Activated naive CD8-positive, alpha-beta T cell treated with anti-CD3 and anti-CD28 coated beads, Interleukin-2, amount 50 U/mL, for 24 hours (primary cell): ENCODE results near the gene U2AF1L4.

Experiments used
- ATAC-seq: fragments of 150-1000 bp; cut with Tn5 transposase; one replicate; pipeline ENCODE4 v1.10.0; 2021
- DNase-seq: peaks from one replicate; pipeline ENCODE4 v3.0.0; 2021
- H3K27ac Mint-ChIP-seq: one replicate; pipeline ENCODE4 v1.8.0; 2021; ENCODE audit warnings: mild to moderate bottlenecking, mixed read lengths
- H3K27me3 Mint-ChIP-seq: one replicate; pipeline ENCODE4 v1.8.0; 2021; ENCODE audit warnings: mixed read lengths
- H3K36me3 Mint-ChIP-seq: one replicate; pipeline ENCODE4 v1.8.0; 2021; ENCODE audit warnings: low read depth, mixed read lengths
- H3K4me1 Mint-ChIP-seq: one replicate; pipeline ENCODE4 v1.8.0; 2021; ENCODE audit warnings: mixed read lengths
- H3K4me3 Mint-ChIP-seq: one replicate; pipeline ENCODE4 v1.8.0; 2021; ENCODE audit warnings: mild to moderate bottlenecking, moderate library complexity, mixed read lengths
- H3K9me3 Mint-ChIP-seq: one replicate; pipeline ENCODE4 v1.8.0; 2021; ENCODE audit warnings: mixed read lengths

U2AF1L4 gene, protein sequence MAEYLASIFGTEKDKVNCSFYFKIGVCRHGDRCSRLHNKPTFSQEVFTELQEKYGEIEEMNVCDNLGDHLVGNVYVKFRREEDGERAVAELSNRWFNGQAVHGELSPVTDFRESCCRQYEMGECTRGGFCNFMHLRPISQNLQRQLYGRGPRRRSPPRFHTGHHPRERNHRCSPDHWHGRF

DNA sequence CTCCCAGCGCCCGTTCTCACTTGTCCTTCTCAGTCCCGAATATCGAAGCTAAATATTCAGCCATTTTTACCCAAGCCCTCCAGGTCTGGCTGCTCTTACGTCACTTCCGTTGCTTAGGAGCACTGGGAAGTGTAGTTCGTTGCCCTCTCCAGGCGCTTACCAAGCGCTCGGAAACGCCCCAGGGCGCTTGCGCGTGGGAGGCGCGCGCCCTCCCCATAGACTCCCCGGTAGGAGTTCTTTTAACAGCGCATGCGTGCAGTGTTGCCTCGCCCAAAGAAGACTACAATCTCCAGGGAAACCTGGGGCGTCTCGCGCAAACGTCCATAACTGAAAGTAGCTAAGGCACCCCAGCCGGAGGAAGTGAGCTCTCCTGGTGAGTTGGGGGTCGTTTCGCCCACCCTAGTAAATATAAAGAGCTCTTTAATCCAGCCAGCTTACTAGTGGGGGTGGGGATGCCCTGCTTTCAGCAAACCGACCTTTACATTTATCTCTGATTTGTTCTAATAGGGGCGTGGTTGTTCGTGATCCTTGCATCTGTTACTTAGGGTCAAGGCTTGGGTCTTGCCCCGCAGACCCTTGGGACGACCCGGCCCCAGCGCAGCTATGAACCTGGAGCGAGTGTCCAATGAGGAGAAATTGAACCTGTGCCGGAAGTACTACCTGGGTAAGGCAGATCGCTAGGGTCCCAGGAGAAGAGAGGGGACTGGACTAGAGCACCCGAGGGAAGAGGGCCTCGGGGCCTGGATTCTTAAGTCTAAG lies at the start of gene U2AF1L4, which contains the start of gene PSENEN:
TSS of gene U2AF1L4 (minus strand) at position 91 of the 759 bp plus-strand sequence. CDS start at position 64, 27 bp downstream.
TSS of gene PSENEN (plus strand) at position 324 of the 759 bp plus-strand sequence. CDS start at position 604, 280 bp downstream.
- H3K27me3 Mint-ChIP-seq = no peaks in the 10 kb centered on the region
- peak within 1 kb of the TSS; percentile 97 for H3K4me3 Mint-ChIP-seq
- H3K36me3 Mint-ChIP-seq = peaks cover 24% of the 10 kb centered on the region
- peak within 1 kb of the TSS; percentile 99 for H3K27ac Mint-ChIP-seq
- peak; percentile 58 for ATAC-seq
- no peaks in the 10 kb centered on the region for H3K9me3 Mint-ChIP-seq
- peaks cover 63% of the 10 kb centered on the region for H3K4me1 Mint-ChIP-seq
- peak; percentile 94 for DNase-seq

DNA sequence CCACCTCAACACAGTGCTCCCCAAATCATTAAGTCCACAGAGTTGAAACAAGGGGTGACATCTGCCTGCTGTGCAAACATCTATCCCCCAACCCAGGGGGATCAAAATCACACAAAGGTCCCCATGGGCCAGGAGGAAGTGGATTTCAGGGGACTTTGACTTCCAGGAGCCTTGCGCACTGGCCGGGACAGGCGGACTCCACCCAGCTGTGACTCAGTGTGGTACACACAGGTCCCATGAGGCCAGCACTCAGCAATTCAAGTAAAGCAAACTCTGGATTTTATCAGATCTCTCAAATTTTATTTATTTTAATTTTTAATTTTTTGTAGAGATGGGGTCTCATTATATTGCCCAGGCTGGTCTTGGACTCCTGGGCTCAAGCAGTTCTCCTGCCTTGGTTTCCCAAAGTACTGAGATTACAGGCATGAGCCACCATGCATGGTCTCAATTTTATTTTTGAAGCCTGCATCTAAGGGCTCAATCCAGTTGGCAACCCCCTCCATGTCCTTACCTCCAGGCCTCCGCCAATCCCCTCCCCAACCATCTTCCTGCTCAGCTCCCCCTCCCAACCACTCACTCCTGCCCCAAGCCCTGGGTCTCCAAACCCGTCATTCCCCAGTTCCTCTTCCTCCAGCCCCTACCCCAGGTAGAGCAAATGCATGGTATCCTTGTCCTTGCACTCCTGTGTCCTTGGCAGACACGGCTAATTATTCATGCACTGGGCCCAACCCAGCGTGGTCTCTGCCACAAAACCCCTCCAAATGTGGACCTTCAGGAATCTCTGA lies 48.4 kb upstream of the U2AF1L4 start:
- ATAC-seq (no peak), DNase-seq (no peak)
- H3K36me3 Mint-ChIP-seq = no peaks in the 10 kb centered on the region
- no peaks in the 10 kb centered on the region for H3K9me3 Mint-ChIP-seq
- no peaks in the 10 kb centered on the region for H3K4me1 Mint-ChIP-seq
- no peak overlapping the region for H3K4me3 Mint-ChIP-seq
- peaks cover 32% of the 10 kb centered on the region for H3K27me3 Mint-ChIP-seq
- H3K27ac Mint-ChIP-seq = no peak overlapping the region

DNA sequence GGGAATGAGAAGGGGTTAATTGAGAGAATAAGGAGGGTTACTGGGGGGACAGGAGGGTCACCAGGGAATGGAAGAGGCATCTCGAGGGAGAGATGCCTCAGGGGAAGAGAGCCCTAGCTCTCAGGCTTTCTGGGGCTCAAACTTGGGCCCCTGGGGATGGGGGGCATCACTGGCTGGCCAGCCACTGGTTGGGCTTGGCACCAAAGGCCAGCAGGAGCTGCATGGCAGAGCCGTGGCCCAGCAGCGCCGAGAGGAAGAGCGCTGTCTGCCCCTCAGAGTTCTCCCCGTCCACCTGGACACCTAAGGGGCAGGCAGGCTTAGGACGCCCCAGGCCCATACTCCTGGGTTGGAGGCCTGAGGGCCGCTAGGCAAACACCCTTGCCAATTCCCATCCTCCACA lies 47.7 kb upstream of the U2AF1L4 start:
- Mint-ChIP-seq H3K4me1 (no peaks in the 10 kb centered on the region), H3K27ac (no peak overlapping the region), H3K36me3 (no peaks in the 10 kb centered on the region), H3K9me3 (no peaks in the 10 kb centered on the region), H3K4me3 (no peak overlapping the region), H3K27me3 (peaks cover 28% of the 10 kb centered on the region)
- ATAC-seq (no peak), DNase-seq (no peak)

DNA sequence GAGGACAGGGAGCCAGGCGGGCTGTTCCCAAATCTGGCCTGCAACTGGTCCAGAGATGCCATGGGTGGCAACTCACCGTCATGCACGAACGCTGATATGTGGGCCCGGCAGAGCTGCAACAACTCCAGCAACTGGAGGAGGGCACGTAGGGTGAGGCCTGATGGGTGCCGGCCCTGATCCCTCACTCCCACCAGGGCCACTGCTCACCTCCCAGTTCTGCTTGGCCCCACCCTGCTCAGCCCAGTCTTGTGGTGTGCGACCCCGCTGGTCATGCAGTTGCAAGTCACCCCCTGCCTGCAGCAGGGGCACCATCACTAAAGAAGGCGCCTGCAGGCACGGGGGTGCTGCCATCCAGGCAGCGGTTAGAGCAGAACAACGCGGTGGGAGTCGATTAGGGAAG lies 47.1 kb upstream of the U2AF1L4 start:
- H3K4me1 Mint-ChIP-seq = no peaks in the 10 kb centered on the region
- DNase-seq = no peak
- no peaks in the 10 kb centered on the region for H3K9me3 Mint-ChIP-seq
- no peak overlapping the region for H3K4me3 Mint-ChIP-seq
- H3K27me3 Mint-ChIP-seq = peaks cover 22% of the 10 kb centered on the region
- H3K36me3 Mint-ChIP-seq = no peaks in the 10 kb centered on the region
- no peak overlapping the region for H3K27ac Mint-ChIP-seq
- no peak for ATAC-seq

DNA sequence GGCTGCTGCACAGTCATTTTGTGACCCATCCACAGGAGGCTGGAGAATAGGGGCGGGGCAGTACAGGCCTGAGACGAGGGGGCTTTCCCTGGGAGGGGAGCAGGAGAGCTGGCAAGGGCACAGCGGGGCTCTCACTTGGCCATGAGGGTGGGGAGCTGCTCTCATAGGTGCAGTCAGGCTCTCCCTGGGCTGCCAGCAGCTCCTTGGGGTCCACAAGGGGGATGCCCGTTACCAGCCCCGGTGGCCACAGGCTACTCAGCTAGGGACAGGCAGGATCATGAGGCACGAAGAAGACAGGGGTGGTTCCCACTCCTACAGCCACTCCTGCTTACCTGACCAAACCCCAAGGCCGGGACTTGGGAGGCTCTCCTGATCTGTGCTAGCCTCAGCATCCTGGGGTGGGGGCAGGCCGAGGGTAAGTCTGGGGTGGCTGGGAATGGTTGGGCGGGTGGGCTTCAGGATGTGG lies 46.6 kb upstream of the U2AF1L4 start:
- ATAC-seq = no peak
- Mint-ChIP-seq H3K4me3 (no peak overlapping the region), H3K36me3 (no peaks in the 10 kb centered on the region), H3K9me3 (no peaks in the 10 kb centered on the region), H3K27me3 (peaks cover 18% of the 10 kb centered on the region), H3K4me1 (no peaks in the 10 kb centered on the region), H3K27ac (no peak overlapping the region)
- no peak for DNase-seq

DNA sequence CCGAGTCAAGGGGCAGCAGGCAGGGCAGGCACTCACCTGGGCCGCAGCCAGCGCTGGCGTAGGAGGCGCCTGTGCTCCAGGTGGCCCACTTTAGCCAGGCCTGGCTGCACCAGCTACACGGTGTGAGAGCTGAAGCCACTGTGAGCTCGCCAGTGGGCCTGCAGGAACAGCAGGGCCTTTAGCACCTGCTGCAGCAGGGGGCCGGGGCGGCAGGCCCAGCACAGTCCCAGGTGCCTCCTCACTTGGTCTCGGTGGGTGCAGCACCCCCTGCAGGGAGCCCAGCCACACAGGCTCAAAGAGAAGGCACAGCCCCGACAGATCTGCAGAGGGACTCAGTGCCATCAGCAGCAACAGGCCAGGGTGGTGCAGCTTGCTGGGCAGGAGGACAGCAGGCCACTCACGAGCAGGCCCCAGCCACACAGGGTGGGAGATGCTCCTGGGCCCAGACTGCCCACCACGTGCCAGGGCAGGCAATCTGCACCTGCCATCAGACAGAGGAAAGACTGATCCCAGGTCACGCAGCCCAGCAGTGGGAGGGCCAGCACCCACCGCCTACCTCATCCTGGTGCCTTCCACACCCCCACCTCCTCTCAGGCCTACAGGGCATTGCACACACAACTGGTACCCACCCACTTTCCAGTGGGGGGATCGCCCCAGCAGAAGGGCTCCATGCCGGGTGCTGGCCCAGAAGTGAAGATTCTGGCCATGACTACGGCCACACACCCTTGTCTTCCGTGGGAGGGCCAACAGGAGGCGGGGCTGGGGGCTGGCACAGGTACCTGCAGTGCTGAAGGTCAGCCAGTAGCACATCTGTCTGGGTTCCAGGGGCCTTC lies 46.0 kb upstream of the U2AF1L4 start:
- no peak overlapping the region for H3K4me3 Mint-ChIP-seq
- no peaks in the 10 kb centered on the region for H3K9me3 Mint-ChIP-seq
- no peaks in the 10 kb centered on the region for H3K36me3 Mint-ChIP-seq
- ATAC-seq (peak; percentile 30), DNase-seq (peak; percentile 16)
- peaks cover 12% of the 10 kb centered on the region for H3K27me3 Mint-ChIP-seq
- no peaks in the 10 kb centered on the region for H3K4me1 Mint-ChIP-seq
- no peak overlapping the region for H3K27ac Mint-ChIP-seq

DNA sequence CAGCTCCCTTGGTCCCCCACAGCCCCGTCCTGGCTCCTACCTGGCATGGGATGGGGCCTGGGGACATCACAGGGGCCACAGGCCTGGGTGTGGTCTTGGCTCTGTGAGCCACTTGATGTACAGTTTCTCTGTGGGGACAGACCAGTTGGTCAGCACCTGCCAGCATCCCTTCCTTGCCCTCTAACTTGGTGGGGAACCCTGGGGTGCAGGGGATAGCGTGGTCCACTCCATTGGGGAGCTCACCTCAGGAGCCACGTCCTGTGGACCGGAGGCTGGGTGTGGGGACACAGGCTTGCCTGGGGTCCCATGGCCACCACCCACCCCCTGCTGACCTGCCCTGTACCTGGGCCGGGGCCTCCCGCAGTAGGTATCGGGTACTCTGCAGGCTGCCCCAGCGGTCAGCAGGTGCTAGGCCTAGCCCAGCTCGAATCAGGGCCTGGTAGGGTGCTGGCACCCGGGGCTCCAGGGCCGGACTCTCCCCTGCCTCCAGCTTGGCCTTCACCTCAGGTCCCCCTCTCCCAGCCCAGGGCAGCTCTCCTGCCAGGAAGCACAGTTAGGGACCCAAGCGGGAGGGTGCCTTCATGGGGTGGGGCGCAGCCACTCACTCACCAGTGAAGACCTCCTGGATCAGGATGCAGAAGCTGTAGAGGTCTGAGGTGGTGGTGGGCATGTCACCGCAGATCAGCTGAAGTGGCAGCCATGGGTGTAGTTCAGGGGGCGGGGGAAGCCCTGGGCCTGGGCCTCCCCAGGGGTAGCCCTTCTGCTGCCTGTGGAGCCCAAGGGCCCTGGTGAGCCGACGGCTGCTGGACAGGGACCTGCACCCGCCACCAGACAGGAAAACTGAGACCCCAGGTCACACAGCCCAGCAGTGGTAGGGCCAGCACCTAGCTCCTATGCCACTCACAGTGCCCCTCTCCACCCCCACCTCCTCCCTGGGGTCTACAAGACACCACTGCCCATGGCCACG lies 45.0 kb upstream of the U2AF1L4 start:
- Mint-ChIP-seq H3K4me1 (no peaks in the 10 kb centered on the region), H3K9me3 (no peaks in the 10 kb centered on the region), H3K27ac (no peak overlapping the region), H3K36me3 (no peaks in the 10 kb centered on the region), H3K4me3 (no peak overlapping the region), H3K27me3 (peaks cover 5% of the 10 kb centered on the region)
- ATAC-seq = no peak
- no peak for DNase-seq

DNA sequence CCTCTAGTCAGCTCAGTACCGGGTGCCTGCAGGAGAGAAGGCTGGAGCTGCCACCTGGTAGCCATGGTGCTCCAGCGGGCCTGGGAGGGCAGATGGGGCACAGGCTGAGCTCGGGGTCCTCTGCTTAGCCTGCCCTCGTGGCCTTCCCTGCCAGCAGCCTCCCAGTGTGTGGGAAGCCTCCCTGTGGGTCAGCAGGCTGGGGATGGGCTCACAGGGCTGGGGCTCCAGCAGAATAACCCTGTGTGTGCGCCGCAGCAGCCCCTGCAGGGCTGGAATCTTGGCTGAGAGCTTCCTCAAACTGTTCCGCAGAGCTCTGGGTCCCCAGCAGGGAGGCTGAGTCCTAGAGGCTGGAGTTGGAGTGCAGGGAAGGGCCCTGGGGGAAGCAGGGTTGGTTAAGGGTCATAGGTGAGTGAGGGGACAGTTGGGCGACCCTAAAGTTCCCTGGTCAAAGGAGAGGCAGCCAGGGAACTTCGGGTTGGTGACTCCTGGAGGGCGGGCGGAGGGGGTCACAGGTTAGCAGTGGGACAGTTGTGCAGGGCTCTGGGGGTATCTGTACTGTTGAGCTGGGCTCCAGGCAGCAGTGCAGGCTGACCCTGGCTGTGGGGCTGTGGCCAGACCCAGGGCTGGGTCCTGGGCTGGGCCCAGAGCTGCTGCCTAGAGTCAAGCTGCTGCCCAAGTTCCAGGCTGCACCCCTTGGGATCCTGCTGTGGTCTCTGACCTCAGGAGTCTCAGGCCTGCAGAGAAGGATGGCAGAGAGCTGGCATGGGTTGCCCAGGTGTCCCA lies 44.2 kb upstream of the U2AF1L4 start:
- no peak for ATAC-seq
- no peak overlapping the region for H3K4me3 Mint-ChIP-seq
- DNase-seq = no peak
- no peak overlapping the region for H3K27ac Mint-ChIP-seq
- no peaks in the 10 kb centered on the region for H3K4me1 Mint-ChIP-seq
- peaks cover 4% of the 10 kb centered on the region for H3K27me3 Mint-ChIP-seq
- H3K9me3 Mint-ChIP-seq = no peaks in the 10 kb centered on the region
- no peaks in the 10 kb centered on the region for H3K36me3 Mint-ChIP-seq

DNA sequence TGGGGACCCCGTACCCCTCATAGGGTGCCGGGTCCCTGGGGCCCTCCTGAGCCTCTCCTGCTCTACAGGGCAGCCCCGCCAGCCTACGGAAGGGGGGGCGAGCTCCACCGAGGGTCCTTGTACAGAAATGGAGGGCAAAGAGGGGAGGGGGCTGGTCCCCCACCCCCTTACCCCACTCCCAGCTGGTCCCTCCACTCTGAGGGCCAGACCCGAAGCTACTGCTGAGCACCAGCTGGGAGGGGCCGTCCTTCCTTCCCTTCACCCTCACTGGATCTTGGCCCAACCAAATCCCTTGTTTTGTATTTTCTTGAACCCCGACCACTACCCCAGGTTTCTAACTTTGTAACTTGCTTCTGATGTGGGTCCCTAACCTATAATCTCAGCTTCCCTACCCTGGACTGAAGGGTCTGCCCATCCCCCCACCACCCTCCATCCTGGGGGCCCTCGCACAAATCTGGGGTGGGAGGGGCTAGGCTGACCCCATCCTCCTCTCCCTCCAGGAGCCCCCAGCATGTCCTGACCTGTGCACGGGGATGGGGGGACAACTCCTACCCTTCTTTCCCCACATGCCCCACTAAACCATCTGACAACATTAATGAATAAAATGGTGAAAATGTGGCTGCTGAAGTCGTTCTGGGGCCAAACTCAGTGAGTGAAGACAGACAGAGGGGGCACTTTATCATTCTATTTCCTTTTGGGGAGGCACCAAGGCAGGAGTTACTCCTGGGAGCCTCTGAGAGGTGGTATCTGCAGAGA lies 43.2 kb upstream of the U2AF1L4 start:
- no peak for ATAC-seq
- H3K4me3 Mint-ChIP-seq = no peak overlapping the region
- H3K27ac Mint-ChIP-seq = no peak overlapping the region
- DNase-seq = no peak
- H3K9me3 Mint-ChIP-seq = no peaks in the 10 kb centered on the region
- H3K27me3 Mint-ChIP-seq = no peaks in the 10 kb centered on the region
- no peaks in the 10 kb centered on the region for H3K36me3 Mint-ChIP-seq
- H3K4me1 Mint-ChIP-seq = no peaks in the 10 kb centered on the region

DNA sequence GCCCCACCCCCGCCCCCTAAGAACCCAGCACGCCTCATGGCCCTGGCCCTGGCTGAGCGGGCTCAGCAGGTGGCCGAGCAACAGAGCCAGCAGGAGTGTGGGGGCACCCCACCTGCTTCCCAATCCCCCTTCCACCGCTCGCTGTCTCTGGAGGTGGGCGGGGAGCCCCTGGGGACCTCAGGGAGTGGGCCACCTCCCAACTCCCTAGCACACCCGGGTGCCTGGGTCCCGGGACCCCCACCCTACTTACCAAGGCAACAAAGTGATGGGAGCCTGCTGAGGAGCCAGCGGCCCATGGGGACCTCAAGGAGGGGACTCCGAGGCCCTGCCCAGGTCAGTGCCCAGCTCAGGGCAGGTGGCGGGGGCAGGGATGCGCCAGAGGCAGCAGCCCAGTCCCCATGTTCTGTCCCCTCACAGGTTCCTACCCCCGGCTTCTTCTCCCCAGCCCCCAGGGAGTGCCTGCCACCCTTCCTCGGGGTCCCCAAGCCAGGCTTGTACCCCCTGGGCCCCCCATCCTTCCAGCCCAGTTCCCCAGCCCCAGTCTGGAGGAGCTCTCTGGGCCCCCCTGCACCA lies 42.1 kb upstream of the U2AF1L4 start:
- no peaks in the 10 kb centered on the region for H3K27me3 Mint-ChIP-seq
- ATAC-seq (no peak), DNase-seq (no peak)
- H3K4me3 Mint-ChIP-seq = no peak overlapping the region
- H3K9me3 Mint-ChIP-seq = no peaks in the 10 kb centered on the region
- no peaks in the 10 kb centered on the region for H3K4me1 Mint-ChIP-seq
- no peaks in the 10 kb centered on the region for H3K36me3 Mint-ChIP-seq
- H3K27ac Mint-ChIP-seq = no peak overlapping the region

DNA sequence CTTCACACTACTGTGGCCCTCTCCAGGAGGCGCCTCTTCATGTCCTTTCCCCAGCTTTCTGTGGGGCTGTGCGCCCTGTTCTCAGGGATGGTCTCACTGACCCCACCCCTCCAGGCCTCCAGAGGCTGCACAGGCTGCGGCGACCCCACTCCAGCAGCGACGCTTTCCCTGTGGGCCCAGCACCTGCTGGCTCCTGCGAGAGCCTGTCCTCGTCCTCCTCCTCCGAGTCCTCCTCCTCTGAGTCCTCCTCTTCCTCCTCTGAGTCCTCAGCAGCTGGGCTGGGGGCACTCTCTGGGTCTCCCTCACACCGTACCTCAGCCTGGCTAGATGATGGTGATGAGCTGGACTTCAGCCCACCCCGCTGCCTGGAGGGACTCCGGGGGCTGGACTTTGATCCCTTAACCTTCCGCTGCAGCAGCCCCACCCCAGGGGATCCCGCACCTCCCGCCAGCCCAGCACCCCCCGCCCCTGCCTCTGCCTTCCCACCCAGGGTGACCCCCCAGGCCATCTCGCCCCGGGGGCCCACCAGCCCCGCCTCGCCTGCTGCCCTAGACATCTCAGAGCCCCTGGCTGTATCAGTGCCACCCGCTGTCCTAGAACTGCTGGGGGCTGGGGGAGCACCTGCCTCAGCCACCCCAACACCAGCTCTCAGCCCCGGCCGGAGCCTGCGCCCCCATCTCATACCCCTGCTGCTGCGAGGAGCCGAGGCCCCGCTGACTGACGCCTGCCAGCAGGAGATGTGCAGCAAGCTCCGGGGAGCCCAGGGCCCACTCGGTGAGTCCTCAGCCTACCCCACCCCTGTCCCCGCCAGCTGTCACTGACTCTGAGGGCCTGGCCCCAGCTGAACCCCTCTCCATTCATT lies 41.3 kb upstream of the U2AF1L4 start:
- H3K9me3 Mint-ChIP-seq = no peaks in the 10 kb centered on the region
- H3K4me3 Mint-ChIP-seq = no peak overlapping the region
- H3K4me1 Mint-ChIP-seq = no peaks in the 10 kb centered on the region
- no peaks in the 10 kb centered on the region for H3K36me3 Mint-ChIP-seq
- DNase-seq = no peak
- no peak for ATAC-seq
- H3K27ac Mint-ChIP-seq = no peak overlapping the region
- no peaks in the 10 kb centered on the region for H3K27me3 Mint-ChIP-seq
